ENCODE results near the gene SAMD9.

The SAMD9 gene

GRCh38 chr7:93053949-93054943, 63.5 kb downstream of the SAMD9 start:
- no peak for DNase-seq (ENCODE audit: low read depth)
- TF ChIP-seq CTCF (conservative IDR thresholded peaks at IDR 0.05; ENCODE audit: control insufficient read depth, insufficient read depth, low read depth, low read length): no peak

GRCh38 chr7:93053209-93053948, 64.4 kb downstream of the SAMD9 start:
- no peak for DNase-seq (ENCODE audit: low read depth)
- no peak overlapping the region for H3K4me3 ChIP-seq (ENCODE audit: control insufficient read depth, low read depth, low read length)
- TF ChIP-seq CTCF (conservative IDR thresholded peaks at IDR 0.05; ENCODE audit: control insufficient read depth, insufficient read depth, low read depth, low read length): no peak

More at GRCh38 chr7:93053949-93054943, 63.5 kb downstream of the SAMD9 start:
- H3K4me3 ChIP-seq (ENCODE audit: control insufficient read depth, low read depth, low read length): no peak overlapping the region

- no peak for TF ChIP-seq CTCF (conservative IDR thresholded peaks at IDR 0.05; ENCODE audit: control insufficient read depth, insufficient read depth, low read depth, low read length)
- DNase-seq (ENCODE audit: low read depth): no peak
- no peak overlapping the region for H3K4me3 ChIP-seq (ENCODE audit: control insufficient read depth, low read depth, low read length)
Observed at GRCh38 chr7:93051660-93052059, 66.1 kb downstream of the SAMD9 start.
